HG03025 (cell line): ENCODE measurements around the gene CCDC137.
"Not testable (repeated sequence)": the region's sequence is repeated elsewhere in the genome, so short reads cannot be mapped to it uniquely, and the experiment has no call there.

Experiments used
- ATAC-seq: cut with Tn5 transposase; IDR thresholded peaks from one replicate; pipeline ENCODE4 v1.9.1; 2021; ENCODE audit warnings: mild to moderate bottlenecking, moderate library complexity; ENCODE audit not compliant: unreplicated experiment, low FRiP score

The CCDC137 gene, protein sequence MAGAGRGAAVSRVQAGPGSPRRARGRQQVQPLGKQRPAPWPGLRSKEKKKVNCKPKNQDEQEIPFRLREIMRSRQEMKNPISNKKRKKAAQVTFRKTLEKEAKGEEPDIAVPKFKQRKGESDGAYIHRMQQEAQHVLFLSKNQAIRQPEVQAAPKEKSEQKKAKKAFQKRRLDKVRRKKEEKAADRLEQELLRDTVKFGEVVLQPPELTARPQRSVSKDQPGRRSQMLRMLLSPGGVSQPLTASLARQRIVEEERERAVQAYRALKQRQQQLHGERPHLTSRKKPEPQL

DNA sequence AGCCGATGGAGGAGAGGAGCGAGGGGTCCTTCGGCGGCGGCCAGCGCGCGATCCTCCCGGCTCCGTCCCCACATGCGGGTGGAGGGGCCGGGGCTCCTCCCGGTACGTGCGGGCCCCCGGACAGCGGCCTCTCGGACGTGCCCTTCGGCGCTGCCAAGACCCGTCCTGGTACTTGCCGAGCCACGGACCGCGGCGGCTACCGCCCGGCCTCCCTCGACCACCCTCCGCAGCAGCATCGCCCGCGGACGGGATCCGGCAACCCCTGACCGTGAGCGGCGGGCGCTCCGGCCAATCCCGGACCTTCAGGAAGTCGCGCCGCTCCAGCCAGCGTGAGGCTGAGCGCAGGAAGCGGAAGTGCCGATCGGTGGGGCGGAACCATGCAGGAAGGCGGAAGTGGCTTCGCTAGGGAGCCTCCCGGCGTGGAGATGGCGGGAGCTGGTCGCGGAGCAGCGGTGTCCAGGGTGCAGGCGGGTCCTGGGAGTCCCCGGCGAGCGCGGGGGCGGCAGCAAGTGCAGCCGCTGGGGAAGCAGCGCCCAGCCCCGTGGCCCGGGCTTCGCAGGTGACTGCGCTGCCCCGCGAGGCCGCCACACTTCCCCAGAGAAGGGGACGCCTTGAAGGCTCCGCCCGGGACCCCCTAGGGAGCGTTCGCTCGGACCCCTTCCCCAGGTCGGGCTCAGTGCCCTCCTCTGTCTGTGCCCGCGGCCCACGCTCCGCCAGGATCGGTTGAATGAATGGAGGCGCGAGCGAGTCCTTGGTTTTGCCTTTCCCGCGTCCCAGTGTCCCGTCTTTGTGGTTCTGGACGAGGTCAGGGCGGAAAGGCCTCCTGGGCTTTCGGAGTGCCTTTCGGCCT, at the start of gene CCDC137, which contains the start of gene OXLD1:
TSS of gene CCDC137 (plus strand) at position 396 of the 850 bp plus-strand sequence. CDS start at position 426, 30 bp downstream.
TSS of gene OXLD1 (minus strand) at position 264 of the 850 bp plus-strand sequence. CDS start at position 236, 28 bp downstream.
- peak; percentile 75 for ATAC-seq

DNA sequence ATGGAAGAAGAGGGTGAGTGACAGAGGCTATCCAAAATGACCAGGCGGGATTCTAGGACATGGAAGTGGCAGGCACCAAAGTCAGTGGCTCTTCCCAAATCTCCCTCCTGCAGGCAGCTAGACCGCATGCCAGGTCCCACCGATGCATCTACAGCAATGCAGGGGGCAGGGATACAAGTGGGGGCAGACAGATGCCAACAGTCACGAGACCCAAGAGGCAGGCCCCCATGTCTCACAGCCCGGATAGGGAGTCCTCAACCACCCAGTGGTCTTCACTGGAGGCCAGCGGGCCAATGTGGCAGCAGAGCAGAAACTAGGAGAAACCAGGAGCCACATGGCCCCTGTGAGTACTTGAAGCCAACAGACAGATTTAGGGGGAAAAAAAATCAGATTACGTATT, 49.7 kb upstream of the CCDC137 start:
- no peak for ATAC-seq

DNA sequence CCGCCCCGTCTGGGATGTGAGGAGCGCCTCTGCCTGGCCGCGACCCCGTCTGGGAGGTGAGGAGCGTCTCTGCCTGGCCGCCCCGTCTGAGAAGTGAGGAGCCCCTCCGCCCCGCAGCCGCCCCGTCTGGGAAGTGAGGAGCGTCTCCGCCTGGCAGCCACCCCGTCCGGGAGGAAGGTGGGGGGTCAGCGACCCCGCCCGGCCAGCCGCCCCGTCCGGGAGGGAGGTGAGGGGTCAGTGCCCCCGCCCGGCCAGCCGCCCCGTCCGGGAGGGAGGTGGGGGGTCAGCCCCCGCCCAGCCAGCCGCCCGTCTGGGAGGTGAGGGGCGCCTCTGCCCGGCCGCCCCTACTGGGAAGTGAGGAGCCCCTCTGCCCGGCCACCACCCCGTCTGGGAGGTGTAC, 48.2 kb upstream of the CCDC137 start:
- not testable (repeated sequence) for ATAC-seq

DNA sequence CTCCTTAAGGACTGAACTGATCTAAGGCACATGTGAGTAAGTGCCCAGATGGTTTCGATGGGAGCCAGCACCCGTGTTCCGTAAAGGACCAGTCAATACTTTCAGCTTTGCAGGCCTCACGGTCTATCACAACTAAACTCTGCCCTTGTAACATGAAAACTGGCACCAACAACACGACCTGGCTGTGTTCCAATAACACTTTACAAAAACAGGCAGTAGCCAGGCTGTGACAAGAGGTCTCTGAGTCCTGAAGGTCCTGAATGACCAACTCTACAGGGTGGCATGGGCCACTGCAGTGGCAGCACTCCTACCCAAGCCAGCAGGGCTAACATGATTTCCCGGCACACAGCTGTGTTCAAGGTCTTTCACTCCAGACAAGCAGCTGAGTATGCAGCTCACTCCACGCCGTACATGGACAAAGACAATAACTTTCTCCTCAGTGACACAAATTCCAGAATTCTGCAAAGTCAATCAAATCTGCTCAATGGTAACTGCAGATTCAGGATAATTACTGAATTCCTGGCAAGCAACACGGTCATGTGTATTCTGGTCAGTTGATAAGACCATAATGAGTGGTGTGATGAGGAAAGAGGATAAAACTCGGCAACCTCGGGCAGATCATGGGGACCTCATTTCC, 44.9 kb upstream of the CCDC137 start:
- ATAC-seq, result no peak

DNA sequence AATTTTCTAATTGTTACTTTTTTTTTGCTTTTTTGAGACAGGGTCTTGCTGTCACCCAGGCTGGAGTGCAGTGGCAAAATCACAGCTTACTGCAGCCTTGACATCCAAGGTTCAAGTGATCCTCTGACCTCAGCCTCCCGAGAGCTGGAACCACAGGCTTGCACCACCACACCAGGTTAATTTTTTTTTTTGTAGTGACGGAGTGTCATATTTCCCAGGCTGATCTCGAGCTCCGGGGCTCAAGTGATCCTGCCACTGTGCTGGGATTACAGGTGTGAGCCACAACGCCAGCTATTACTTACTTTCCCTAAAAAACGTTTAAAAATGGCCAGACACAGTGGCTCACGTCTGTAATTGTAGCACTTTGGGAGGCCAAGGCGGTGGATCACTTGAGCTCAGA, 36.3 kb upstream of the CCDC137 start:
- no peak for ATAC-seq

DNA sequence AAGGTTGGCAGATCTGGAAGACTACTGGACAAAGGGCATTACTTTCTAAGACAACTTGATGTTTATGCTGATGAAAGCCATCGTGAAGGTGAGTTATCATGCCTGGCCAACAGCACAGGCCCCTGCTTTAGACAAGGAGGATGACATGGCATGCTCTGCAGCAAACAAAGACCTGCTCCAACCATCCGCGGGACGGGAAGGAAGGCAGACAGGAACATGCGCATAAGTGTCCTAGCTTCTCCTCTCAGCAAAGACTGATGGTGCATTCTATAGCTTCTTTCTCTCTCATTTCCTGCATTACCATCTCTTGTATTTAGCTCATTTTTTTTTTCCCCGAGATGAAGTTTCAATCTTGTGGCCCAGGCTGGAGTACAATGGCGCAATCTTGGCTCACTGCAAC, 35.1 kb upstream of the CCDC137 start:
- ATAC-seq, result no peak

DNA sequence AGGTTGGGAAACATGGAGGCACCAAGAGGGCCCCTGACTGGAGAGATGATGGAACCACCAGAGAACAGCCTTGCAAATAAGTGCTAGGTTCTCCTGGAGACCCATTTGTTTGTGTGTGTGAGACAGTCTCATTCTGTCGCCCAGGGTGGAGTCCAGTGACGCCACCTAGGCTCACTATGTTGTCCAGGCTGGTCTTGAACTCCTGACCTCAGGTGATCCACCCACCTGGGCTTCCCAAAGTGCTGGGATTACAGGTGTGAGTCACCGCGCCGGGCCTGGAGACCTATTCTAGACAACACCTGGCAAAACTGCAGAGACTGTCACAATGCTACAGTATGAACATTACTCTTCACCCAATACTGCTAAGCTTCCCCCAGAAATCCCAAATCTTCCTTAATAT, 31.1 kb upstream of the CCDC137 start:
- no peak for ATAC-seq

DNA sequence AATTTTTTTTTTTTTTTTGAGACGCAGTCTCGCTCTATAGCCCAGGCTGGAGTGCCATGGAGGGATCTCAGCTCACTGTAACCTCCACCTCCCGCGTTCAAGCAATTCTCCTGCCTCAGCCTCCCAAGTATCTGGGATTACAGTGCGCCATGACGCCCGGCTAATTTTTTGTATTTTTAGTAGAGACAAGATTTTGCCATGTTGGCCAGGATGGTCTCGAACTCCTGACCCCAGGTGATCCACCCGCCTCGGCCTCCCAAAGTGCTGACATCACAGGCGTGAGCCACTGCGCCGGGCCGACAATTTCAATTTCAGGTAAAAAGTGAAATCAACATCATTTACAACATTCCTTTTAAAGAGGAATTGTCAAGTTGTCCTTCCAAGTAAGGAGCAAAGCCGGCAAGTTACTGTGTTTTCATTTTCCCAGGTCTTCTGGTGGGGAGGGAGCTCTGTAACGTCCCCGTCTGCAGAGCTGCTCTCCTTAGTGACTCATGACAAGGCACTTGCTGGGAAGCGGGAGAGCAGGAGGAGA, 30.5 kb upstream of the CCDC137 start:
- ATAC-seq, result no peak

DNA sequence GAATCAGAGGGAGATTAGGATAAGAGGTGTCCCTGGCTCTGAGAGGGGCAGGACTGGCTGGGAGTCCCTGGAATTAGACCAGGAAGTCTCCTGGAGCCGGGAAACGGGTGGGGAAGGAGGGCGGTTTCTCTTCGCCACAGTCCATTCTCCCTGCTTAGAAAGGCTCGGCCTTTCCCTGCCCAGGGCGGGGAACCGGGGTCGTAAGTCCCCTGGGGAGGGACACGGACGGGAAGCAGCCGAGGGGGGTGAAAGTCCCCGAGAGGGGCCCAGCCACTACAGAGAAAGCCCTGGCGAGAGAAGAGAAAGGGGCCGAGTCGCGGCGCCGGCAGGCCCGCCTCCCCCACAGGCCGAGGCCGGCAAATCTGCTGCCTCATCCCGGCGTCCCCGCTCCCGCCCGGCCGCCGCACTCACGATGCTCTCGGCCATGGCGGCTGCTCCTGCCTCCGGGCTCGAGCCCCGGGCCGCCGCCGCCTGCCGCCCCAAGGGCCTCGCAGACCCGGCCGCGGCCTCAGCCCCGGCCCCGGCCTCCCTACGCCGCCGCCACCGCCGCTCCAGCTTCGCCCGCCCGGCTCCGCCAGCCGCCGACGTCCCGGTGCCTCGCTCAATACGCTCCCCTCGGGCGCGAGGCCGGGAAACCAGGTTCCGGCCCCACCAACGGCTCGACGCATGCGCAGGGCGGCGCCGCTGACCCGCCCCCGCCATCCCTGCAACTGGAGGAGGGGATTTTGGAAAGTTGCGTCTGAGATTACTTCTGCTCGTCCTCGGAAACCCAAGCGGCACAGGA, 29.8 kb upstream of the CCDC137 start, which contains the start of the genes NPLOC4 and TSPAN10:
TSS of gene NPLOC4 (minus strand) at position 608 of the 784 bp plus-strand sequence. CDS start at position 426, 182 bp downstream.
TSS of gene TSPAN10 (plus strand) at position 692 of the 784 bp plus-strand sequence. CDS start 5,217 bp downstream, outside the sequence.
- peak; percentile 73 for ATAC-seq

DNA sequence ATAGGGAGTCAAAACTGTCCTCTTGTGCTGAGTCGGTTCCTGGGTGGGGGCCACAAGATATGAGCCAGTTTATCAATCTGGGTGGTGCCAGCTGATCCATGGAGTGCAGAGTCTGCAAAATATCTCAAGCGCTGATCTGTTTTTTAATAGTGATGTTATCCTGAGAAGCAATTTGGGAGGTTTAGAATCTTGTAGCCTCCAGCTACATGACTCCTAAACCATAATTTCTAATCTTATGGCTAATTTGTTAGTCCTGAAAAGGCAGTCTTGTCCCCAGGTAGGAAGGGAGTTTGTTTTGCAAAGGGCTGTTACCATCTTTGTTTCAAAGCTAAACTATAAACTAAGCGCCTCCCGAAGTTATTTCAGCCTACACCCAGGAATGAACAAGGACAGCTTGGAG, 27.9 kb upstream of the CCDC137 start:
- no peak for ATAC-seq

DNA sequence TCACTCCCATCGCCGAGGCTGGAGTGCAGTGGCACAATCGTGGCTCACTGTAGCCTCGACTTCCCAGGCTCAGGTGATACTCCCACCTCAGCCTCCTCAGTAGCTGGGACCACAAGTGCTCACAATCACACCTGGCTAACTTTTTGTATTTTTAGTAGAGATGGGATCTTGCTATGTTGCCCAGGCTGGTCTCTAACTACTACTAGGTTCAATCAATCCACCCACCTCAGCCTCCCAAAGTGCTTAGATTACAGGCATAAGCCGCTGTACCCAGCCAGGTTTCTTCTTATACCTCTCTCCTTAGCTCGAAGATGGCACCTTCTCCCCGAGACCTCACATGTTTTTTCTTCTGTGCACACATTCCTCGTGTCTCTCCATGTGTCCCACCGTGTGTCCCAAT, 26.5 kb upstream of the CCDC137 start:
- no peak for ATAC-seq

DNA sequence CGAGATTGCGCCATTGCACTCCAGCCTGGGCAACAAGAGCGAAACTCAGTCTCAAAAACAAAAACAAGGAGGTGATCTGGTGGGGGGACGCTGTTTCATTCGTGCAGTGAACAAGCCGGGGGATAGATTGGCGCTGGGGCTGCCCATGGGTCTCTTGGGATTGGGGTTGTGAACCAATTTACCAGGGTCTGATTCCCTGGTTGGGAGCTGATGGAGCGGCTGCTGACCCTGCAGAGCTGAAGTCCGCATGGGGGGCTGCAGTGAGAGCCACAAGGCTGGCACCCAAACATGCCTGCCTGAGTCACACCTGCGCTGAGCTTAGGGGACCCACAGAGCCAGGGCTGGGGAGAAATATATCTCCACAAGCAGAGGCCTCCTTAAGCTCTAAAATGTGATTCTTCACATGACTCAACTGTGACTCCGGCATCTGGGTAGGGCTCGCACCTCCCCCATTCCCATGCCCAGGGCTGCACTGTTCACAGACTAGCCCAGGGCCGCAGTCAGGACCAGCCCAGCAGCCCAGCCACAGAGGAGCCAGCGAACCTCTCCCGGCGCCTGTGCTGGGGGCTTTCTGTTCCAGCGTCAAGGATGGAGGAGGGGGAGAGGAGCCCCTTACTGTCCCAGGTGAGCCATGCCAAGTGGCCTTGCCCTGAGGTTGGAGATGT, 24.6 kb upstream of the CCDC137 start:
- ATAC-seq, result no peak

DNA sequence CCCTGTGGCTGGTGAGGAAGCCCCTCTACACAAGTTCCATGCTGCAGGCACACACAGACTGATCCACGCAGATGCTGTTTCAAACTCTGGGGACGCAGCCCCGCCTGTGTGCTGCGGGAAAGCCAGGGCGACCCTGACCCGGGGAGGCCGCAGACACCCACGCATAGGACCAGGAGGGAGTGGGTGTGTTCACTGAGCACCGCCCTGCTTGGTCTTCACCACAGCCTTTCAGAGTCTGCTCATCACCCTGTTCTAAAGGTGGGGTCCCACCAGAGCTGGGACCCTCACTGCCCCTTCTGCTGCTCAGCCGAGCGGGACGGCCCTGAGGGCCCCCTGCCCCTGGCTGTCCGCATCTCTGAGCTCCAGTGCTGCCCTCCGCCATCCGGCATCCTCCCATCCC, 22.0 kb upstream of the CCDC137 start:
- ATAC-seq, result no peak

DNA sequence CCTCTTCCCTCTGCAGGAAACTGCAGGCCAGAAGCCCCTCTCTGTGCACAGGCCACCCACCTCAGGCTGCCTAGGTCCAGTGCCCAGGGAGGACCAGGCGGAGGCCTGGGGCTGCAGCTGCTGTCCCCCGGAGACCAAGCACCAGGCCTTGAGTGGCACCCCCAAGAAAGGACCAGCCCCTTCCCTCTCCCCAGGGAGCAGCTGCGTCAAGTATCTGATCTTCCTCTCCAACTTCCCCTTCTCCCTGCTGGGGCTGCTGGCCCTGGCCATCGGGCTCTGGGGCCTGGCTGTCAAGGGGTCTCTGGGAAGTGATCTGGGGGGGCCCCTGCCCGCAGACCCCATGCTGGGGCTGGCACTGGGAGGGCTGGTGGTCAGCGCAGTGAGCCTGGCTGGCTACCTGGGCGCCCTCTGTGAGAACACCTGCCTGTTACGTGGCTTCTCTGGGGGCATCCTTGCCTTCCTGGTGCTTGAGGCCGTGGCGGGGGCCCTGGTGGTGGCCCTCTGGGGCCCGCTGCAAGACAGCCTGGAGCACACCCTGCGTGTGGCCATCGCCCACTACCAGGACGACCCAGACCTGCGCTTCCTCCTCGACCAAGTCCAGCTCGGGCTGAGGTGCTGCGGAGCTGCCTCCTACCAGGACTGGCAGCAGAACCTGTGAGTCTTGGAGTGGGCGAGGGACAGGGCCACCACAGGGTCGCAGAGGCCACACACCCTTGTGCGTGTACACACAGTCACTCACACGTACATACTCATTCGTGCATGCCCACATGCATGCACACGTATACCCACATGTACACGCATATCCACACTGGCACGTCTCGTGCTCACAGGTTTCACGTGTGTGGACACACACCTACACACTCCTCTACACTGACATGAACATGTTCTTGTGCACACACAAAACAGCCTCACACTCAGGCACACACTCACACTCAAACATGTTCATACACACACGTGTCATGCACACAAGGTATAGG, 21.3 kb upstream of the CCDC137 start:
- no peak for ATAC-seq

DNA sequence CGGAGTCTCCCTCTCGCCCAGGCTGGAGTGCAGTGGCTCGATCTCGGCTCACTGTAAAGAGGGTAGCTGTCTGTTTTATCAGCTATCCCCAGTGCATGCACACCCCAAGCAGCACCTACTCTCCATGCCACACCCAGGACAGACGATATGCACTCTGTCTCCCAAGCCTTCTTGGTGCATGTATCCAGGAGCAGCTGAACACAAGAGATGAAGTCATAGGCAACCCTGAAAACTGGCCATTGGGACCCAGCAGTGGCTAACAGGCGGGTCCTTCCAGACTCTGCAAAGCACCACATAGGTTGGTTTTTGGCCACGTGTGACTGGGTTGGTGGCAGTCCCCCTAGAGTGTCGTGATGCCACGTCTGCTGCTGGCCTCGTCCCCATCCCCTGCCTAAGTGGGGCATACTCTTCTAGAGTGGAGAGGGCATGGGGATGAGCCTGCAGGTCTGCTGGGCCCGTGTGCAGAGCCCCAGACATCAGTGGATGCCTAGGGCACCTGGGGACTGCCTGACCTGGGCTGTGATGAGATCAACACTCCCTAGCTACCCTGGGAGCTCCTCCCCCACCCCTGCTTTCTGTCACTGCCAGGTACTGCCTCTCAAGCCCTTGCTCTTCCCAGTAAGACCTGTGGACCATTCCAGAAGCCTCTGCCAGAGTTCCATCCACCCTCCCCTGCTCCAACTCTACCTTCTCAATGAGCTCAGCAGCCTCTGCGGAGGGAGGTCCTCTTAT, 19.5 kb upstream of the CCDC137 start:
- ATAC-seq, result no peak

DNA sequence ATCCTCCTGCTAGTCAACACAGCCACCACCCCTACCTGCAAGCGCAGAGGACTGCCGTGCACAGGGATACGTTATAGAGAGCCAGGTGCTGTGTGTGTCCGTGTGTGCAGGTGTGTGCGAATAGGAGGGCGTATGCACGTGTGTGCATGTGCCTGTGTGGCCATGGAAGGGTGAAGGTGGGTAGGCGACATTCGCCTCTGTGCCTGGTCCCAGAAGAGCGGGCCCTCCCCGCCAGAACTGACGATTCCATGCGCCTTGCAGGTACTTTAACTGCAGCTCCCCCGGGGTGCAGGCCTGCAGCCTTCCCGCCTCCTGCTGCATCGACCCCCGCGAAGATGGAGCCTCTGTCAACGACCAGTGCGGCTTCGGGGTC, 18.9 kb upstream of the CCDC137 start:
- no peak for ATAC-seq

DNA sequence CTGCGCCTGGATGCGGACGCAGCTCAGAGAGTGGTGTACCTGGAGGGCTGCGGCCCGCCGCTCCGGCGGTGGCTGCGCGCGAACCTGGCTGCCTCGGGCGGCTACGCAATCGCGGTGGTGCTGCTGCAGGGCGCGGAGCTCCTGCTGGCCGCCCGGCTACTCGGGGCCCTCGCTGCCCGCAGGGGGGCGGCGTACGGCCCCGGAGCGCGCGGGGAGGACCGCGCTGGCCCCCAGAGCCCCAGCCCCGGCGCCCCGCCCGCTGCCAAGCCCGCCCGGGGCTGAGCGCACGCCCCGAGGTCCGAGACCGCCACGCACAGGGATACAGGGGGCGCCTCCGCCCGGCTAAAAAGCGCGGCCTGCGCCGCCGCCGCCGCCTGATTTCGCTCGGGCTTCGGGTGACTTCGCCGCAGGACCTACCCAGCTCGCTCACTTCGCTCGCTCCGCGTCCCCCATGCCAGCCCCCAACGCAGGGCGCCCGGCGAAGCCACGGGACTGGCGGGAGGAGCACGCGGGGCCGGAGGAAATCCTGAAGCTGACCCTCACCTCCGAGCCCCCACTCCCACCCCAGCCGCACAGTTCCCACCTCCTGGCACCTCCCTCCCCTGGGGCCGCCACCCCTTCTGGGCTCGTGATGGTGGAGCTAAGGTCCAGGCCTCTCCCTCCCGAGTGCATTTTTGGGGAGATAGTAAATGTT, 18.4 kb upstream of the CCDC137 start:
- no peak for ATAC-seq
